ENCODE results near the gene THSD8. TPM values are rescaled to one million over a fixed set of nuclear protein-coding genes. Genes with fewer than 3 reads are reported as not detected.

The THSD8 gene
- total and polyA plus RNA-seq, 2 experiments from 2014 or later: 10.8 TPM; not detected in 1

- no peaks in the 10 kb centered on the region for H3K9me3 ChIP-seq (ENCODE audit: low read depth)
- DNase-seq: peak; percentile 97
- H3K4me2 ChIP-seq (ENCODE audit: unreplicated experiment): peak within 1 kb of the TSS; percentile 90
- TF ChIP-seq EZH2 (IDR thresholded peaks at IDR 0.05; ENCODE audit: insufficient read depth, poor library complexity, severe bottlenecking): no peak
- no peak for TF ChIP-seq EZH2phosphoT487 (IDR thresholded peaks at IDR 0.05; ENCODE audit: insufficient read depth, low read depth)
- no peaks in the 10 kb centered on the region for H4K20me1 ChIP-seq (ENCODE audit: insufficient read depth)
- H3K36me3 ChIP-seq (ENCODE audit: low read depth): no peaks in the 10 kb centered on the region
- H3K9me2 ChIP-seq (ENCODE audit: insufficient read depth): no peaks in the 10 kb centered on the region
- in situ Hi-C loops (cut with MboI): no loop called here
- no peaks in the 10 kb centered on the region for H3K27me3 ChIP-seq (replicated peaks; ENCODE audit: insufficient read depth)
- peak within 1 kb of the TSS; percentile 93 for H3K4me3 ChIP-seq
- H3K79me2 ChIP-seq (ENCODE audit: insufficient read depth): peaks cover 19% of the 10 kb centered on the region
- peak within 1 kb of the TSS; percentile 99 for H3K27ac ChIP-seq
- 0 to 2% methylated on average over 50 to 68 of the region's 73 CpGs for WGBS, 2 experiments (ENCODE audit: low coverage in 1 of 2, low lambda C conversion rate in 2 of 2, missing lambda C conversion rate in 2 of 2)
- no peak within 1 kb of the TSS for H2AFZ ChIP-seq
- H3K9ac ChIP-seq: peak within 1 kb of the TSS; percentile 98
- H3K4me1 ChIP-seq (ENCODE audit: insufficient read depth): peaks cover 36% of the 10 kb centered on the region
- peaks cover 49% of the 10 kb centered on the region for H3F3A ChIP-seq (ENCODE audit: insufficient read depth)
Measured at GRCh38 chr19:12791345-12792050, 10.4 kb upstream of the THSD8 start, which contains the start of gene JUNB. TSS of gene JUNB (plus strand) at chr19:12791486. CDS start at chr19:12791772, 286 bp downstream.

GRCh38 chr19:12792051-12792852 is 9.6 kb upstream of the THSD8 start:
- no peaks in the 10 kb centered on the region for H3K27me3 ChIP-seq (replicated peaks; ENCODE audit: insufficient read depth)
- peak overlapping the region; percentile 99 for H3K27ac ChIP-seq
- no peak overlapping the region for H2AFZ ChIP-seq
- H4K20me1 ChIP-seq (ENCODE audit: insufficient read depth): no peaks in the 10 kb centered on the region
- no peaks in the 10 kb centered on the region for H3K9me2 ChIP-seq (ENCODE audit: insufficient read depth)
- no peaks in the 10 kb centered on the region for H3K36me3 ChIP-seq (ENCODE audit: low read depth)
- H3F3A ChIP-seq (ENCODE audit: insufficient read depth): peaks cover 55% of the 10 kb centered on the region
- 1% methylated on average over 68 to 82 of the region's 84 CpGs for WGBS, 2 experiments (ENCODE audit: low coverage in 1 of 2, low lambda C conversion rate in 2 of 2, missing lambda C conversion rate in 2 of 2)
- peak overlapping the region; percentile 90 for H3K4me2 ChIP-seq (ENCODE audit: unreplicated experiment)
- H3K4me1 ChIP-seq (ENCODE audit: insufficient read depth): peaks cover 36% of the 10 kb centered on the region
- H3K9ac ChIP-seq: peak overlapping the region; percentile 98
- H3K4me3 ChIP-seq: peak overlapping the region; percentile 93
- in situ Hi-C loops (cut with MboI): no loop called here
- peak; percentile 77 for DNase-seq
- H3K9me3 ChIP-seq (ENCODE audit: low read depth): no peaks in the 10 kb centered on the region
- peaks cover 19% of the 10 kb centered on the region for H3K79me2 ChIP-seq (ENCODE audit: insufficient read depth)
- TF ChIP-seq EZH2 (IDR thresholded peaks at IDR 0.05; ENCODE audit: insufficient read depth, poor library complexity, severe bottlenecking) (no peak), EZH2phosphoT487 (IDR thresholded peaks at IDR 0.05; ENCODE audit: insufficient read depth, low read depth) (no peak)

GRCh38 chr19:12792853-12793289 is 9.0 kb upstream of the THSD8 start:
- WGBS, 2 experiments (ENCODE audit: low coverage in 1 of 2, low lambda C conversion rate in 2 of 2, missing lambda C conversion rate in 2 of 2): 0 to 2% methylated on average over 19 to 22 of the region's 22 CpGs
- Histone ChIP-seq H2AFZ (no peak overlapping the region), H3K4me1 (ENCODE audit: insufficient read depth) (peaks cover 34% of the 10 kb centered on the region), H3F3A (ENCODE audit: insufficient read depth) (peaks cover 54% of the 10 kb centered on the region), H4K20me1 (ENCODE audit: insufficient read depth) (no peaks in the 10 kb centered on the region), H3K27me3 (replicated peaks; ENCODE audit: insufficient read depth) (no peaks in the 10 kb centered on the region), H3K4me2 (ENCODE audit: unreplicated experiment) (peak overlapping the region; percentile 90), H3K27ac (peak overlapping the region; percentile 99), H3K79me2 (ENCODE audit: insufficient read depth) (peaks cover 19% of the 10 kb centered on the region), H3K9me2 (ENCODE audit: insufficient read depth) (no peaks in the 10 kb centered on the region), H3K4me3 (peak overlapping the region; percentile 93), H3K9ac (peak overlapping the region; percentile 98), H3K36me3 (ENCODE audit: low read depth) (no peaks in the 10 kb centered on the region), H3K9me3 (ENCODE audit: low read depth) (no peaks in the 10 kb centered on the region)
- no peak for TF ChIP-seq EZH2phosphoT487 (IDR thresholded peaks at IDR 0.05; ENCODE audit: insufficient read depth, low read depth)
- in situ Hi-C loops (cut with MboI): no loop called here
- DNase-seq: peak; percentile 36

DNA sequence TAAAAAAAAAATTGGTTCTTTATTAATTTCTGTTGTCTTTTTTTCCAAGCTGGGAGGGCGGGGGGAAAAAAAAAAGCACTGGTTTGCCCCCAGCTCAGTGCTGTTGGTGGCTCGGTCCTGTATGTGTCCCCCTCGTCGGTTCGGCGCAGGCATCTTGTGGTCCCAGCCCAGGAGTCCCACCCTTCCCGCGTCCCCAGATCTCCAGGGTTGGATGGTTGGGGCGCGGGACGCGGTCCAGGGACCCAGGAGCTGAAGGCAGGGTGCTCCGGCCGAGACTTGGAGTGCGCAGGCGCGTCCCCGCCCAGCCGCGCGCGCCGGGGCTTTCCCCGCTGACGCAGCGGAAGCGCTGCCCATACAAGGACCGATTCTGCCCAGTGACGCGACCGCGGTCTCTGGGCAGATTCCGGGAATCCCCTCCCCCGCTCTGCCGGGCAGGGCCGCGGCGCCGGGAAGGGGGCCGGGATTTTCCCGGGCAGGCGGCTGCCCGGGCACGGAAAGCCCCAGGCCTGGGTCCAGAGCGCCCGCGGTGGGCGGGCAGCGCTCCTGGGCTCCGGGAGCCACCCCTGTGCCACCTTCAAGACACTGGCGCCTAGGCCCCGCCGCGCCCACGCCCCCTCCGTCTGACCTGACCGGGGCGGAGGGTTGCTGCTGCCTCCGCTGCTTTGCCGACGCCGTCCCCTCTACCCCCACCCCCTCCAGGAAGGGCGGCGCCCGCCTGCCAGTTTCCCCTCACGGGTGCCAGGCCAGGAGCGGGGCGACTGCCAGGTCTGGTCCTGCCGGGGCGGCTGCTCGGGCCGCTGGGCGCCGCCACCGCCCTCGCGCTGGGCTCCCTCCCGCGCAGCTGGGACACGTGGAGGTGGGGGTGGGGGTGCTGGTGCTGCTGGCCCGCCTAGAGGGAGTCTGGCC is 8.3 kb upstream of the THSD8 start:
- peak overlapping the region; percentile 99 for H3K27ac ChIP-seq
- in situ Hi-C loops (cut with MboI): no loop called here
- no peaks in the 10 kb centered on the region for H3K27me3 ChIP-seq (replicated peaks; ENCODE audit: insufficient read depth)
- H3K4me3 ChIP-seq: peak overlapping the region; percentile 93
- H3K79me2 ChIP-seq (ENCODE audit: insufficient read depth): peaks cover 19% of the 10 kb centered on the region
- H3K9me2 ChIP-seq (ENCODE audit: insufficient read depth): no peaks in the 10 kb centered on the region
- peak overlapping the region; percentile 98 for H3K9ac ChIP-seq
- no peaks in the 10 kb centered on the region for H3K9me3 ChIP-seq (ENCODE audit: low read depth)
- H3K4me1 ChIP-seq (ENCODE audit: insufficient read depth): peaks cover 27% of the 10 kb centered on the region
- H4K20me1 ChIP-seq (ENCODE audit: insufficient read depth): no peaks in the 10 kb centered on the region
- H3K4me2 ChIP-seq (ENCODE audit: unreplicated experiment): peak overlapping the region; percentile 90
- no peaks in the 10 kb centered on the region for H3K36me3 ChIP-seq (ENCODE audit: low read depth)
- peak; percentile 95 for DNase-seq
- peaks cover 48% of the 10 kb centered on the region for H3F3A ChIP-seq (ENCODE audit: insufficient read depth)
- 1 to 2% methylated on average over 53 to 68 of the region's 81 CpGs for WGBS, 2 experiments (ENCODE audit: low coverage in 1 of 2, low lambda C conversion rate in 2 of 2, missing lambda C conversion rate in 2 of 2)
- no peak overlapping the region for H2AFZ ChIP-seq
- TF ChIP-seq EZH2 (IDR thresholded peaks at IDR 0.05; ENCODE audit: insufficient read depth, poor library complexity, severe bottlenecking): no peak
- no peak for TF ChIP-seq EZH2phosphoT487 (IDR thresholded peaks at IDR 0.05; ENCODE audit: insufficient read depth, low read depth)

All from GM23248 (cell line).